ENCODE data around the gene PREPL. TPM values are rescaled to one million over a fixed set of nuclear protein-coding genes. Genes with fewer than 3 reads are reported as not detected.
"Not testable (repeated sequence)": the region's sequence is repeated elsewhere in the genome, so short reads cannot be mapped to it uniquely, and the experiment has no call there.

The PREPL gene
- total and polyA plus RNA-seq, 2 of the 13 experiments (the other 11 are each of a cell fraction or from before 2014, with no cell fraction given), result 19.7 to 34.3 TPM

- no peak for TF ChIP-seq EED (CRISPR knock-in tag; IDR thresholded peaks at IDR 0.05)
- no peak for TF ChIP-seq ZBTB1 (CRISPR knock-in tag; IDR thresholded peaks at IDR 0.05; ENCODE audit: borderline replicate concordance)
Observed at GRCh38 chr2:44389895-44390294, 28.6 kb upstream of the PREPL start (continued).

DNA sequence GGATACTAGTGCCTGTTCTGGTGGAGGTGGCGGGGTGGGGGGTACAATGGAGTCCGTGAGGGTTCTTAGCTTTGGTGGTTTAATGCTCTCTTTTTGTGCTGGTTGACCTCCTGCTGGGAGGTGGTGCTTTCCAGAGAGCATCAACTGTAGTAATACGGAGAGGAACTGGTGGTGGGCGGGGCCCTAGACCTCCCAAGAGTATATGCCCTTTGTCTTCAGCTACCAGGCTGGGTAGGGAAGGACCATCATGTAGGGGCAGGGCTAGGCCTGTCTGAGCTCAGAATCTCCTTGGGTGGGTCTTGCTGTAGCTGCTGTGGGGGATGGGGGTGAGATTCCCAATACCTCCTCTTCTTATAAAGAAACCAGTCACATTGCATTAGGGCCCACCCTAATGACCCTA is 27.6 kb upstream of the PREPL start:
- H3K4me1 ChIP-seq (ENCODE audit: insufficient read depth, low read length), result no peaks in the 10 kb centered on the region
- FAIRE-seq (no peak), ATAC-seq (no peak), DNase-seq (ENCODE audit: low spot score) (no peak)
- CTCF ChIA-PET (ENCODE audit: low intra/inter-chr PET ratio, low total read pairs), result no interaction called here
- H3K9ac ChIP-seq (ENCODE audit: insufficient read depth, low read depth, low read length), result no peak overlapping the region
- H3K4me3 ChIP-seq (replicated peaks in 1 of 3; ENCODE audit: insufficient read depth in 1 of 3, low read depth in 2 of 3, low read length in 3 of 3), result no peak overlapping the region
- in situ Hi-C loops (cut with HindIII; ENCODE audit: extremely low pct_ligation_motif_present, low pct_unique_long_range_greater_than_20kb), result no loop called here
- 97% methylated on average over 3 of the region's 4 CpGs for WGBS (ENCODE audit: low lambda C conversion rate)
- H3K9me3 ChIP-seq (ENCODE audit: low read length), result peaks cover 5% of the 10 kb centered on the region
- no peaks in the 10 kb centered on the region for H3K27me3 ChIP-seq (ENCODE audit: control insufficient read depth in 1 of 2, insufficient read depth in 2 of 2, low read length in 2 of 2)
- no peak overlapping the region for H3K4me2 ChIP-seq (ENCODE audit: low read depth, low read length)
- intact Hi-C loops (cut with micrococcal nuclease; ENCODE audit: unreplicated experiment), result no loop called here
- TF ChIP-seq EHMT2 (IDR thresholded peaks at IDR 0.05; ENCODE audit: borderline replicate concordance, low read depth, low read length), result no peak
- TF ChIP-seq TAF15 (IDR thresholded peaks at IDR 0.05; ENCODE audit: low read depth, low read length, poor library complexity, severe bottlenecking), result no peak
- no peak for TF ChIP-seq NCOR1 (IDR thresholded peaks at IDR 0.05; ENCODE audit: borderline replicate concordance, low read length)
- TF ChIP-seq AHDC1 (CRISPR knock-in tag; IDR thresholded peaks at IDR 0.05; ENCODE audit: borderline replicate concordance), result no peak
- TF ChIP-seq TBX3 (IDR thresholded peaks at IDR 0.05; ENCODE audit: borderline replicate concordance), result no peak
- TF ChIP-seq CC2D1A (CRISPR knock-in tag; IDR thresholded peaks at IDR 0.05), result no peak
- TF ChIP-seq, protein P1, sequence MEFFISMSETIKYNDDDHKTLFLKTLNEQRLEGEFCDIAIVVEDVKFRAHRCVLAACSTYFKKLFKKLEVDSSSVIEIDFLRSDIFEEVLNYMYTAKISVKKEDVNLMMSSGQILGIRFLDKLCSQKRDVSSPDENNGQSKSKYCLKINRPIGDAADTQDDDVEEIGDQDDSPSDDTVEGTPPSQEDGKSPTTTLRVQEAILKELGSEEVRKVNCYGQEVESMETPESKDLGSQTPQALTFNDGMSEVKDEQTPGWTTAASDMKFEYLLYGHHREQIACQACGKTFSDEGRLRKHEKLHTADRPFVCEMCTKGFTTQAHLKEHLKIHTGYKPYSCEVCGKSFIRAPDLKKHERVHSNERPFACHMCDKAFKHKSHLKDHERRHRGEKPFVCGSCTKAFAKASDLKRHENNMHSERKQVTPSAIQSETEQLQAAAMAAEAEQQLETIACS (CRISPR knock-in tag; IDR thresholded peaks at IDR 0.05), result no peak
- no peak for TF ChIP-seq MXD4 (CRISPR knock-in tag; IDR thresholded peaks at IDR 0.05)
- no peak overlapping the region for H2AFZ ChIP-seq (ENCODE audit: low read length)
- no peaks in the 10 kb centered on the region for H3K36me3 ChIP-seq (replicated peaks in 1 of 2; ENCODE audit: control insufficient read depth in 1 of 2, insufficient read depth in 2 of 2, low read length in 2 of 2)
- POLR2A ChIA-PET, result no interaction called here
- no peaks in the 10 kb centered on the region for H3K79me2 ChIP-seq (ENCODE audit: insufficient read depth, low read length)
- no TSS peak for BruUV-seq (replicated peaks)
- no peak overlapping the region for H3K27ac ChIP-seq (ENCODE audit: extremely low read length, insufficient read depth, low read length)
- no peaks in the 10 kb centered on the region for H4K20me1 ChIP-seq (ENCODE audit: insufficient read depth, low read length)

- H2AFZ ChIP-seq (ENCODE audit: low read length); H3K27ac ChIP-seq (ENCODE audit: extremely low read length, insufficient read depth, low read length); H3K79me2 ChIP-seq (ENCODE audit: insufficient read depth, low read length); H3K27me3 ChIP-seq (ENCODE audit: control insufficient read depth in 1 of 2, insufficient read depth in 2 of 2, low read length in 2 of 2); DNase-seq (ENCODE audit: low spot score); in situ Hi-C loops (cut with HindIII; ENCODE audit: extremely low pct_ligation_motif_present, low pct_unique_long_range_greater_than_20kb); H3K4me3 ChIP-seq (replicated peaks in 1 of 3; ENCODE audit: insufficient read depth in 1 of 3, low read depth in 2 of 3, low read length in 3 of 3); FAIRE-seq; H3K4me1 ChIP-seq (ENCODE audit: insufficient read depth, low read length); POLR2A ChIA-PET; H3K9me3 ChIP-seq (ENCODE audit: low read length); BruUV-seq (replicated peaks); H3K4me2 ChIP-seq (ENCODE audit: low read depth, low read length); H3K36me3 ChIP-seq (replicated peaks in 1 of 2; ENCODE audit: control insufficient read depth in 1 of 2, insufficient read depth in 2 of 2, low read length in 2 of 2); CTCF ChIA-PET (ENCODE audit: low intra/inter-chr PET ratio, low total read pairs); ATAC-seq; H3K9ac ChIP-seq (ENCODE audit: insufficient read depth, low read depth, low read length); H4K20me1 ChIP-seq (ENCODE audit: insufficient read depth, low read length); intact Hi-C loops (cut with micrococcal nuclease; ENCODE audit: unreplicated experiment): not testable (repeated sequence)
- 70% methylated on average over 2 of the region's 2 CpGs for WGBS (ENCODE audit: low lambda C conversion rate)
Observed at GRCh38 chr2:44385226-44385625, 23.9 kb upstream of the PREPL start.
